NCI-H128 (cell line): ENCODE results near the gene SGTA.
"Not testable (repeated sequence)": the region's sequence is repeated elsewhere in the genome, so short reads cannot be mapped to it uniquely, and the experiment has no call there.

Experiments used
- DNase-seq: peaks from one replicate; lab custom pipeline; 2025; ENCODE audit not compliant: unreplicated experiment; lab: John Stamatoyannopoulos, UW

SGTA gene

DNA sequence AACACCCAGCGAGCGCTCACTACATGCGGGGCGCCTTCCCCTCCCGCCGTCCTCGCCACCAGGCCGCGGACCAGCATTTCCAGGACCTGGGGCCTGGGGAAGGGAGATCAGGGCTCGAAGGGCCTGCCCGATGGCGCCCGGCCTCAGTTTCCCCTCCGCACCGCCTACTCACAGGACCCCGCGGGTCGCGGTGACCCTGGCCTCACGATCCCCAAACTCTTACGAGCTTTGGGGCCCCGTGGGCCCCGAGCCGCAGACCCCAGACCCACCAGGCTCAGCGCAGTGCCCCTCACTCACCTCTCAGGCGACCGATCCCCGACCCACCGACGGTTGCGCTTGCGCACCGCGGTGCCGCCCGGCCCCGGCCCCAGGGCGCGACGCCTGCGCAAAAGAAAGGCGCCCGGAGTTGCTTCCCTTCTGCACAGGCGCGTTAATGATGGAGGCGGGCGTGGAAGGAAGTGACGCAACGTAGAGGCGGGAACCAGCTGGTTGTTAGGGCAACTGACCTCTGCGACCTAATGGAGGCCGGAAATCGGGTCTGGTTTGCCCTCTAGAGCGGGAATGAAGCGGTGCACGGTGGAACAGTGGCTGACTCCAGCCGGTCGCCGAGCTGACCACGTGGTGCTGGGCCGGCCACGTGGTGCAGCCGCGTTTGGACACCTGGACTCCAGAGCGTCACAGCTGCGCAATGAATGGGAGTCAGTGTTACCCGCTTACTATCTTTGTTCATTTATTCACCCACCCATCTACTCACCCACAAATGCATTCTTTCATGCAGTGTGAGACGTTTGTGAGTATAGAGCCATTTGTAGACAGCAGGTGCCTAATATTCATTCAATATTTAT lies at the start of gene SGTA:
Gene SGTA (minus strand): TSS at position 338 of the 845 bp plus-strand sequence. CDS start 14,205 bp downstream, outside the sequence.
- peak; percentile 95 for DNase-seq

GRCh38 chr19:2827840-2828489 lies 44.9 kb upstream of the SGTA start:
- DNase-seq, result no peak

- DNase-seq, result no peak
Observed at GRCh38 chr19:2827022-2827421, 43.9 kb upstream of the SGTA start.

- no peak for DNase-seq
Observed at GRCh38 chr19:2824129-2824528, 41.1 kb upstream of the SGTA start.

- DNase-seq, result no peak
Observed at GRCh38 chr19:2823646-2824045, 40.6 kb upstream of the SGTA start.

GRCh38 chr19:2822846-2823245 lies 39.8 kb upstream of the SGTA start:
- DNase-seq, result no peak

GRCh38 chr19:2820112-2820702 lies 37.1 kb upstream of the SGTA start:
- no peak for DNase-seq

DNA sequence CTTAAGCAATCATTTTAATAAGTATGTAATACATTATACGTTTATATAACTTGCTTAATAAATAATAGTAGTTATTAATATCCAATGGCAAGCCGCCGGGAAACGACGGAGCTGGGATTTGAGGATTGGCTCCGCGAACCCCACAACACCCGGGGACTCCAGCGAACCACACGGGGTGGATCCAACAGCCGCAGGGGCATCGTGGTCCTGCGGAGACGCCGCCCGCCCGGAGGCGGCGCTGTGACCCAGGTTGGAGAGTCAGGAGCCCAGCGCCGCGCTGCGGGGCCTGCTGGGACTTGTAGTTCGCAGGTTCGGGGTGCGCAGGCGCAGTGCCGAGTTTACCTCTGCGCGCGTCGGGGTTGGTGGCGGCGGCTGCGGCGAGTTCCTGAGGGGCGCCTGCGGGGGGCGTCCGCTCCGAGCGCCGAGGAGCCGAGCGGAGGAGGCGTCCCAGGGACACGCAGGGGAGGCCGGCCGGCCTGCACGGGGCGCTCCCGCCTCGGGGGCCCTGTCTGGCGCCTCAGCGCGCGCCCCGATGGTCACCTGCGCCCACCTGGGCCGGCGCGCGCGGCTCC lies 36.6 kb upstream of the SGTA start, which contains the start of gene ZNF554:
Gene ZNF554 (plus strand): TSS at position 329 of the 572 bp plus-strand sequence. CDS start 204 bp downstream, at position 533.
- peak; percentile 92 for DNase-seq

DNA sequence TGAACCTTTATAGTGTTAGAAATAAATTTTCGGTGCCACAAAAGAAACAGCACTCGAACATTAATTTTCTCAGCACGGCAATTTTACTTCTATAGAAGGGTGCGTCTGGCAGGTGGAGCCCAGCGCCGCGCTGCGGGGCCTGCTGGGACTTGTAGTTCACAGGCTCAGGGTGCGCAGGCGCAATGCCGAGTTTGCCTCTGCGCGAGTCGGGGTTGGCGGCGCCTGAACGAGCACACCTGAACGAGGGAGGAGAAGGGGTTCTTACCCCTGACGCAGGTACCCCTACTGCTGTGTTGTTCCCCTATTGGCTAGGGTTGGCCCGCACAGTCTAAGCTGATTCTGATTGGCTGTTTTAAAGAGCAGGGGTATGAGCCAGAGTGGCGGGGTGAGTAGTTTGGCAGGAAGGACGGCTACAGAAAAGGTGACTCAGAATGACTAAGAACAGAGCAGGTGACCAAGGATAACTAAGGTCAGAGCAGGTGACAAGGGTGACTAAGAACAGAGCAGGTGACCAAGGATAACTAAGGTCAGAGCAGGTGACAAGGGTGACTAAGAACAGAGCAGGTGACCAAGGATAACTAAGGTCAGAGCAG lies 34.3 kb upstream of the SGTA start:
- DNase-seq, result not testable (repeated sequence)

- DNase-seq, result no peak
Observed at GRCh38 chr19:2816641-2817040, 33.6 kb upstream of the SGTA start.

DNA sequence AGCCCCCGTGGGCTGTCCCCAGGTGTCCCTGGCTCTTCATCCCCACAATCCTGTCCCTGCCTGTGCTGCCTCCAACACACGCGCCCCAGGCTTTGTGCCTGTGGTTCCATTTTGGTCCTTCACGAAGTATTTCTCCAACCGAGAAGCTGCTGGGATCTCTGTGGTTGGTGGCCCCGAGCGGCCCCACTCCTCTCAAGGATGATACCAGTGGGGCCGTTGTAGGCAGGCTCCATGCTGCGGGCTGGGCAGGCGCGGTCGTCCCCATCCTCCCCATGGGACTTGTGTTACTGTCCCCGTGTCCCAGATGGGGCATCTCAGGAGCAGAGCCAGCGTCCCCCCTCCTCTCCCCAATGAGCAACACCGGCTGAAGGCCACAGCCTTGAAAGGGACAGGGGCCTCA lies 32.9 kb upstream of the SGTA start:
- DNase-seq, result no peak

GRCh38 chr19:2815191-2815614 lies 32.1 kb upstream of the SGTA start:
- DNase-seq, result no peak

- no peak for DNase-seq
Observed at GRCh38 chr19:2814426-2814825, 31.4 kb upstream of the SGTA start.

DNA sequence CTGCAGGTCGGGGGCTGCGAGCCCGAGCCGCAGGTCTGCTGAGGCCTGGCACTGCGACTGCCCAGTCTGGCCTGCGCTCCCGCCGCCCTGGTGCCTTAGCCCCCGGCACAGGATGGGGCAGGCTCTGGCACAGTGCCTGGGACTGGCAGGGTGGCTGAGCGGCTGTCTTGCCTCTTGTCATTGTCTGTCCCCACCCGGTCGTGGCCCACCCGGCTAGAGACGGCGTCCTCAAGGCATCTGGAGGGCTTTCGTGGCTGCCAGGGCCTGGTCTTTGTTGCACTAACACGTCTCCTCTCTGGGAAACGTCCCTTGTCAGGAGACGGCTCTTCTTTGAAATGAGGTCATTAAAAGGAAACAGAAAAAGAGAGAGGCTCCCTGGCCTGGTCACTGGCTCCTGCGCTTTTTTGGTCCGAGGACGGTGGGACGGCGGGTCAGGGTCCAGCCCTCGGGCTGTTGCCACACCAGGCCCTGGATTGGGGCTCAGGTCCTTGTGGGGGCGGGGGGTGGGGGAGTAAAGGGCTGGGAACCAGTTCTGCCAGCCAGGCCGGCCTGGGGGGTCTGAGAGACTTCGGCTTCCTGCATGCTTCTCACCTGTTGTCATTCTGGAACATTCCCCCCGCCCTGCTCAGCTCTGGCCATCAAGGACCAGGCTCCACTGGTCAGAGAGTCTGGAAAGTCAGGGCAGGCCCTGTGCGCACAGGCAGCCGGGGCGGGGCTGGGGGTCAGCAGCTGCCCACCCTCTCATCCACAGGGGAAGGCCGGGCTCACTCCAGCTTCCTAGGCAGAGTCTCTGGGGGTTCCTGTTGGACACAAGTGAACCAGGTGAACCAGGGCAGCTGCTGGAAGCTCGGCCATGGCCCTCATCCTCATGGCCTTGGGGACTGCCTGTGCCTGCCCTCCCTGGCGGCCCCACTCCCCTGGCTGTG lies 30.4 kb upstream of the SGTA start:
- DNase-seq, result no peak

- DNase-seq, result no peak
Observed at GRCh38 chr19:2812414-2813234, 29.6 kb upstream of the SGTA start.

GRCh38 chr19:2811735-2812413 lies 28.8 kb upstream of the SGTA start:
- DNase-seq, result no peak

GRCh38 chr19:2811221-2811722 lies 28.2 kb upstream of the SGTA start:
- DNase-seq, result no peak
